Fibroblast of peridontal ligament (primary cell): ENCODE results near the gene NLRC5.
"Not testable (repeated sequence)": the region's sequence is repeated elsewhere in the genome, so short reads cannot be mapped to it uniquely, and the experiment has no call there.

Experiments used
- DNase-seq: peaks from one replicate; pipeline ENCODE4 v3.0.0-alpha.2; 2010; ENCODE audit errors: extremely low read depth

The NLRC5 gene

DNA sequence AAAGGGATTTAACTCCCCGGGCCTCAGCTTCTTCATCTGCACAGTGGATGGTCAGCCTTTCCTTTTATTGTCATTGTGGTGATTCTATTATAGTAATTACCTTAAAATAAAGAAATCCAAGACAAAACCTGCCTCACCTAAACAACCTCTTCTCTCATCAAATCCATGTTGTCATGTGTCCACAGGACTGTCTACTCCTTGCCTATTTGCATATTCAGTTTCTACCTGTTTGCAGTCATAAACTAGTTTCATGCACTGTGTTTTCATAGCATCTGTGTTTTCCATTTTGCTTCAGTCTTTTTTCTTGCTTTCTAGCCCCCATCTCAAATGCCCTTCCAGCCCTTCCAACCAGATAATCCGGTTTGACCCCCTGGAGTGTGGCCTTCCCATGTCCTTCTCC lies 58.7 kb downstream of the NLRC5 start:
- DNase-seq, result no peak

DNA sequence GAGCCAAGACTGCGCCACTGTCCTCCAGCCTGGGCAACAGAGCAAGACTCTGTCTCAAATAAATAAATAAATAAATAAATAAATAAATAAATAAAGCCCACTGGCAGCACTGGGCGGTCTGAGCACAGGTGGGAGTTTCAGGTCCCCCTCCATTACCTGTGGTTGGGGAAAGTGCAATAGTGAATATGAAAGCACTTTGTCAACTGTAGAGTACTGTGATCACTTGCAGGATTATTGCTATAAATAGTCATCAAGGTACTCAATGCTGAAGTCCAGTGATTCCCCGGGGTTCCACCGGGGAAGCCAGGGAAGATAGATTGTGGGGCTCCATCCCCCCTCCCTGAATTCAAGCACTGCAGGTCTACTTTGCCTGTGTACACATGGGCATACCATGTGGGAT lies 60.3 kb downstream of the NLRC5 start:
- DNase-seq, result no peak

DNA sequence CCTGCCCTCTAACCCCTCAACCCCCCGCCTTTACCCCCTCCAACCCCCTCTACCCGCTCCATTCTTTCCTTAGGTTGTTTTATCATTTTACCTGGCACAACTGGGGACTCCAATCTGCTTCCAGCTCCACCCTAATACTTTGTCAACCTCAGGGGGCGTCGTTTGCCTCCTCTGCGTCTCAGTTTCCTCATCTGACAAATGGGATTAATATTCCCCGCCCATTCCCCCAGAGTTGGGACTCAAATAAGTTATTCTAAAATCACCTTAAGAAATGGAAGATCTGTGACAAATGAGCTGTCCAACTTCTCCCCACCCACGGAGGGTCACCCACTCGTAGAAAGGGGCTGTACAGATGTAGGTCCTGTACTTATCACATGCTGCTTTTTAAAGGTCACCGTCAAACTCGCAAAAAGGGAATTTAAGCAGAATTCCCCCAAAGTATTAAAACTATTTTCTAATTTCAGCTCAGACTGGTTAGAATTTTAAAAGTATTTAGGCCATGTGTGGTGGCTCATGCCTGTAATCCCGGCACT lies 62.4 kb downstream of the NLRC5 start:
- no peak for DNase-seq

DNA sequence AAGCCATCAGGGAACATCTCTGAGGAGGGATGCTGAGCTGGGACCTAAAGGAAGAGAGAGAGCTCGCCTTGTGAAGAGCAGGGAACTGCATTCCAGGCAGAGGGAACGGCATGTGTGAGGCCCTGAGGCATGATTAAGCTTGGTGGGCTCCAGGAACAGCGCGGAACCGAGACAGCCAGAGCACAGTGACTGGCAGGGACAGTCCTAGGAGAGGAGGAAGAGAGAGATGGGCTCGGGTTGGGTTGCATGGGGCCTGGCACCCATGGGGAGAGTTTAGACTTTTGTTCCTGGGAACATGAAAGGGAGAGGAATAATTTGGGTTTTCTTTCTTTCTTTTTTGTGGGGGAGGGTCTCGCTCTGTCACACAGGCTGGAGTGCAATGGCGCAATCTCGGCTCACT lies 63.8 kb downstream of the NLRC5 start:
- DNase-seq, result no peak

DNA sequence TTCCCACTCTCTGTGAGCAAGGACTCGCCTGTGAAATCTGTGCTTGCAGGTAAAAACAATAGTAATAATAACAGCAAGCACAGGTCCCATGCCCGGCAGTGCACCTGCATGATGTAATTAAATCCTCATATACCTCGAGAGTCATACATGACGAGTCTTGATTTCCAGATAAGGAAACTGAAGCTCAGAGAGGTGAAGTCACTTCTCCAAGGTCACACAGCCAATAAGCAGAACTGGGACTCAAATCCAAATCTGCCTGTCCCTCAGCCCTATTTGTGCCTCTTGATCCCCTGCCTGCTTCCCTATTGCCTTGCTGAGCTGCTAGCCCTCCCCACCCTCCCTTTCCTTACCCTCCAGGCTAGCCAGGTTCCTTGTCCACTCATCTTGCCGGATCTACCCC lies 65.0 kb downstream of the NLRC5 start:
- DNase-seq, result no peak

DNA sequence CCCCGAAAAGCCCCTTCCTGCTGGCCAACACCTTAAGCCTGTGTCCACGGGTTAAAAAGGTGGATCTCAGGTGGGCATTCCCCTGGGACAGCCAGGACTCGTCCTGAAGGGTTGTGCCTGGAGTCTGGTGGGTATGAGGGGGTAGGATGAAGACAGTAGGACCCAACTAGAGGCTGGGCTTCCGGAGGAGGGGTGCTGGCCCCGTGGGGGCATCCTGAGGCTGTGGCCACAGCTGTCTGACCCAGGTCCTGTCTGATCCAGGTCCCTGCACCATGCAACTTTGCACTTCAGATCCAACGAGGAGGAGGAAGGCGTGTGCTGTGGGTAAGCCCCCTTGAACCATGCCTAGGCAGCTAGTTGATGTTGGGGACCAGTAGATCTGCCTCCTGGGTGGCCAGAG lies 65.4 kb downstream of the NLRC5 start:
- no peak for DNase-seq

DNA sequence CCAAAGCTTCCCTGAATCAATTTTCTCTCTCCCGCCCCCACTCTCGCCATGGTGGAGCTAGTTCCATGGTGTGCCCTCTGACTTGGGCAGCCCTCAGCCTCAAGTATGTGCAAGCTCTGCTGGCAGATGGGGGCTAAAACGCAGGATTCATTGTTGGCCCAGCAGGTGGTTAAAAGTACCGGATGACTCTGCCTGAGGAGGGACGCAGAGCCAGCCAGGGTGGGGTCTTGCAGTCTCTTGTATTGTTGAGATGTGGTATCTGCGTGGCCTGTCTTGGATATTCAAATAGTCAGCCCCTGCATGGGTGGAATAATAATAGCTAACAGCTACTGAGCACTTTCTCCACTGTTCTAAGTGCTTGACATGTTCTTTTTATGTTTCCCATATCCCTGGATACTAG lies 66.3 kb downstream of the NLRC5 start:
- no peak for DNase-seq

DNA sequence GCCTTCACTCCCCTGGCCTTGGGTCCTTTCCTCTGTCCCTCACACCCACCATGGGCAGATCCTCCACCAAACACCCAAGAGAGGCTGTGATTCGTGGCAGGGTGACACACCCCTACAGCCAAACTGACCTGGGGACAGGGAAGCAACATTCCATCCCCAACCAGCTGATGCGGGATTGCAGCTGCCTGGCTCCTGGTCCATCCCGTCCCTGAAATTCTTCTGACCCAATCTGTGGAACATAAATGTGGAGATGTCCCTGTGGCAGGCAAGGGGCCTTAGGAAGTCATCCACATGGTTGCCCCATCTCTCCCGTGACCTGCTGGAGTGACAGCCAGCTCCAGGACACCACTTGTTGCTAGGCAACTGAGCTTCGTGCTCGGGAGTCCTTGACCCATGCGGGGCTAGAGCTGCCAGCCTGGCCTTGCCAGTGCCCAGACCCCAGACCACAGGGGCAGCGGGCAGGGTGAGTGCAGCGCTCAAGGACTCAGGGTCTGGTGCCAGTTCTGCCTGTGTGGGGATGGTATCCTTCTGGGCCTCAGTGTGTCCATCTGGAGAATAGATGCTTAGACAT lies 69.0 kb downstream of the NLRC5 start:
- DNase-seq, result no peak

DNA sequence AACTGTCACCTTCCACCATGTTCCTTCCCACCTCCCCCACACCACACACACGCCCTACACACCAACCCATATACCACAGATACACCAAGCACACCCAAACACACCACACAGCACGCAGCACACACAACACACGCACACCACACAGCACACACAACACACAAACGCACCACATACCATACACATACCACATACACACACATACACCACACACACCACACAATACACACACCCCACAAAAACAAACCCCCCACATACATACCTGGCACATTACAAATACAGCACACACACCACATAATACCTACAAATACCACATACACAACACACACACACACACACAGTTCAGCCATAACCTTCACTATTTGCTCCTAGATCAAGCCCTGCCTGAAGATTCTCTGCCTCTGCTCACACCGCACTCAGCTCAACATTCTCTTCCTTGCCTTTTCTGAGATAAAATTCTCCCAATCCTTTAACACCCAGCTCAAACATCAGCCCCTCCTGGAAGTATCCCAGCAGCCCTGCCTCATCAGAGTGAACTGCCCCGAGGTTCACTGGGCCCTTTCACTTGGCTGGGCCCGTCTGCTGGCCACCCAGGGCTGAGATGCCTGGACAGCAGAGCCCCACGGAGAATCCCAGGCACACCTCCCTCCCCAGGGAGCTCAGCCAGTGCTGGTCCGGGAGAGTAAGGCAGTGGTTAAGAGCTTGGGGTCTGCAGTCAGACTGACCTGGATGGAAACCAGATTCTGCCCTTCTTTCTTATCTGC lies 71.1 kb downstream of the NLRC5 start:
- no peak for DNase-seq

DNA sequence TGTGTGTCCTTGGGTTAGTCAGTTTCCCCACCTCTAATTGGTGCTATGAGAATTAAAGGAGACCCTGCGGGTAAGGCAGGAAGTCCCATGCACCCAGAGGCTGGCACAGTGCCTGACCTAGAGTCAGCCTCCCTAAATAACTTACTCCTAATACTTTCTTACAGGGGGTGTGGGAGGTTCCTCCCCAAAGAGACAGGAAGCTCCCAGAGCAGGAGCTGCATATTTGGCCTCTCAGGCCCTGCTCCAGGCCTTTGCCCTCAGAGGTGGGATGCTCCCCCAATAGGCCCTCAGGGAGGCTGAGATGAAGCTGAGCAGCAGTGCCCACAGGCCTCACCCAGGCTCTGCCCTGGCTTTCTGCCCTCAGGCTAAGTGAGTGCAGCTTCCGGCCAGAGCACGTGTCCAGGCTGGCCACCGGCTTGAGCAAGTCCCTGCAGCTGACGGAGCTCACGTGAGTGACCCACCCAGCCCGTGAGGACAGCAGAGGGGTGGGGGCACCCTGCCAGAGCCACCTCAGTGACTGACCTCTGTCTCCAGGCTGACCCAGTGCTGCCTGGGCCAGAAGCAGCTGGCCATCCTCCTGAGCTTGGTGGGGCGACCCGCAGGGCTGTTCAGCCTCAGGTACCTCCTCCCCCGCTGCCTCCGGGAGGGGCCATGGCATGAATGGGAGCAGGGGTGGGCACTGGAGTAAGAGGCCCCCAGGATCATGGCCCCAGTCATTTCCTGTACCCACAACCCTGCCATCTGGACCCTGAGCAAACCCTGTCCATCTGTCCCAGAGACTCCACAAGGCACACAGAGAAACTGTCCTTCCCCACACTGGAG lies 71.9 kb downstream of the NLRC5 start:
- peak; percentile 42 for DNase-seq

DNA sequence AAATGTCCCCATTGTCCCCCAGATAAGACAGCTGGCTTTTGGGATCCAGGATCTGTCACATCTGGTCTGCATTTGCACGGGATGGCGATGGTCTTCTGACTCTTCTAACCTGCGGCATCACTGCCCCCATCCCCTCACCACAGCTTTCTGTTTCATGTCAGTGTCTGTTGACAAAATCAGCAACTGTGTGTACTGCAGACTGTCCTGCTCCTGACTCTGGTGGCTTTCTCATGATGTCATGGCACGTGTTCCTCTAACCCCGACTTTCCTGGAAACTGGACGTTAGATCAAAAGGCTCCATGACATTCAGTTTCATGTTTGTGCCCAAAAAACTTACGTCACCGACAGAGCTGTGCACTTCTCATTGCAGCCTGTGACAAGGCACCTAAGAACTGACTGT lies 73.0 kb downstream of the NLRC5 start:
- DNase-seq, result no peak

DNA sequence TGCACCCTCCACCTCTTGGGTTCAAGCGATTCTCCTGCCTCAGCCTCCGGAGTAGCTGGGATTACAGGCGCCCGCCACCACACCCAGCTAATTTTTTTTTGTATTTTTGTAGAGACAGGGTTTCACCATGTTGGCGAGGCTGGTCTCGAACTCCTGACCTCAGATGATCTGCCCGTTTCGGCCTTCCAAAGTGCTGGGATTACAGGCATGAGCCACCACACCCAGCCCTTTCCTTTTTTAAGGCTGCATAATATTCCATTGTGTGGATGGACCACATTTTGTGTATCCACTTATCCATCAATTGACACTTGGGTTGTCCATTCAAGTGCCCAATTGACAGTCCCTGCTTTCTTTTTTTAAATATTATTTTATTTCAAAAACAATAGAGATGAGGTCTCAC lies 73.8 kb downstream of the NLRC5 start:
- not testable (repeated sequence) for DNase-seq

DNA sequence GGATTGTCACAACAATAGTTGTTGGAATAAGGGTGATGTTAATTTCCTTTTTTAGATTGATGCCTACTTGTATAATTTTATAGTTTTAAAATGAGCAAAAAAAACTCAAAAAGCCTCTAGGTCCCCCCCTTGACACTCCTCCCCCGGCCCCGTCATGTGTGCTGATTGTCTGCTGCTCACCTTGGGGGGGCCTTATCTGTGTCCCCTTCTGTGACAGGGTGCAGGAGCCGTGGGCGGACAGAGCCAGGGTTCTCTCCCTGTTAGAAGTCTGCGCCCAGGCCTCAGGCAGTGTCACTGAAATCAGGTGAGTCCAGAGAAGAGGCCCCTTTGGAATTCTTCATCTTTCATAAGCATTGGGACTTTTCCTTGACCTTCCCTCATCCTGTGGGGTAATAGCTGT lies 75.6 kb downstream of the NLRC5 start:
- no peak for DNase-seq

DNA sequence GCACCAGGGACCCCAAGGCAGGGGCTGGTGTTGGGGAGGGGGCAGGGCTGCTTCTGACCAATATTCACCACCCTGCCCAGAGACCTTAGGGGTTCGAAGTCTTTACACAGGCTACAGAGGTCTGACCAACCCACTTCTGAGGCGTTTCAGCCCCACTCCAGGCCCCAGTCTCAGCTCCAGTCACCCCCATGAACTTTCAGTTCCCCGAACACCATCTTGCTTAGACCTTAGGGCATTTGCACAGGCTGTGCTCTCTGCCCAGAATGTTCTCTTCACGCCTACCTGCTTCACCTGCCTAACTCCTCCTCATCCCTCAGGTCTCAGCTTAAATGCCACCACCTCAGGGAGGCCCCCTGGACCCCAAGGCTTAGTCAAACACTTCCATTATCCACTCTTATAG lies 77.3 kb downstream of the NLRC5 start:
- DNase-seq, result no peak

DNA sequence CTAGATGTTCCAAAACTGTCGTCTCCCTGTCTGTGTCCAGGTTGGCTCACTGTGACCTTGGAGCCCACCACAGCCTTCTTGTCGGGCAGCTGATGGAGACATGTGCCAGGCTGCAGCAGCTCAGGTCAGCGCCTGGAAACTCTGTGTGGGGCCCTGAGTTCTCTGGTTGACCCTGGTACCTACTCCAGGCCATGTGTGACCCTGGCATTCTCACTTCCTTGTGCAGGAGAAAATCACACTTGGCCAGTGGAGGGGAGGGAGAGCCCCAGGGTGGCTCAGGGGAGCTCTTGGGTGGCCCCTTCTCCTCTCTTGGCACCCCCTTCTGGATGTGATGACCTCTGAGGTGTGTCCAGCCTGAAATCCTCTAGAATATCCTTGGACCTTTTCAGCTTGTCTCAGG lies 78.0 kb downstream of the NLRC5 start:
- no peak for DNase-seq

DNA sequence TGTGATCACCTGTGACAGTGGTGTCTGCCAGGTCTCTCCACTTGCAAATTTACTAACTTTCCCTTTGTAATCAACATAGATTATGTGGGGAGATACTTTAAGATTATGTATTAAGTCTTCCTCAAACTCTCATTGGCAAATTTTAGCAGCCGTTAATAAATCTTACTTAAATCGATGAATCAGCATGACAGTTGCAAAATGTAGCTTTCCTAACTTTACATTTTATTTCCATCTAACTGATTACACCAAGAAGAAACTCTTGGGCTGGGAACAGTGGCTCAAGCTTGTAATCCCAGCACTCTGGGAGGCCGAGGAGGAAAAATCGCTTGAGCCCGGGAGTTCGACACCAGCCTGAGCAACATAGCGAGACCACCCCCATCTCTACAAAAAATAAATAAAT lies 79.7 kb downstream of the NLRC5 start:
- no peak for DNase-seq

DNA sequence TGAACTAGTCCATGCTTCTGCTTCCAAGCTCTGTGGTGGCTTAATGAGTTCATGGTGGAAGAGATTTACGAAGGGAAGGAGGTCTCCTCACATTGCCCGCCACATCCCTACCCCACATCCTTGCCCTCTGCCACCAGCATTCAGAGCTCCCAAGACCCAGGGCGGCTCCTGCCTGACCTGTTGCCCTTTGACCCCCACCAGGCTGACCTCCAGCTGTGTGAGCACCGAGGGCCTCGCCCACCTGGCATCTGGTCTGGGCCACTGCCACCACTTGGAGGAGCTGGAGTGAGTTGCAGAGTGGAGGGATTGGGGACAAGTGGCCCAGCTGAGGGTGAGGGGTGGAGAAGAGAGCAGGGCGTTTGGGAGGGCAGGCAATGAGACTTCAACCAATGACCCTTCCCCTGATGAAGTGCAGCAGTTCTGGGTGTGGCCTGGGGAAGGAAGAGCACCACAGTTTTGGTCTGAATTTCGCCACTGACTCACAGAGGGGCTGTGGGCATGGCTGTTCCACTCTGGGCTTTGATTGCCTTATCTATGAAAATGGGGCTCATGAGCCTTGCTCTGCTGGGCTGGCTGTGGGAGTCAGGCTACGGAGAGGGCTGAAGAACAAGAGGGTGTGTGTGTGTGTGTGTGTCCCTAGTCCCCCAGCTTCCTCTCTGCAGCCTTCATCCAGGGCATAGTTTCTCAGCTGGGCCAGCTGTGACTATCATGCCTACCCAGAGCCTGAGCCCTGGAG lies 80.4 kb downstream of the NLRC5 start:
- DNase-seq, result no peak

DNA sequence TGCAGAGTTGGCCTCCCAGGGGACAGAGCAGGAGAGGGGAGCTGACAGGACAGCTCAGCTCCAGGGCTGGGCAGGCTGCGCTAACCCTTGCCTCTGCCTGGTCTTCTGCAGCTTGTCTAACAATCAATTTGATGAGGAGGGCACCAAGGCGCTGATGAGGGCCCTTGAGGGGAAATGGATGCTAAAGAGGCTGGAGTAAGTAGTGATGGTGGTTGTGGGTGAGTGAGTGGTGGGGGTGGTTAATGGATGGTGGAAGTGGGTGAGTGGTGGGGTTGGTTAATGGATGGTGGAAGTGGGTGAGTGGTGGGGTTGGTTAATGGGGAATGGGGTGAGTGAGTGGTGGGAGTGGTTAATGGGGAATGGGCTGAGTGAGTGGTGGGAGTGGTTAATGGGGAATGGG lies 81.1 kb downstream of the NLRC5 start:
- no peak for DNase-seq

DNA sequence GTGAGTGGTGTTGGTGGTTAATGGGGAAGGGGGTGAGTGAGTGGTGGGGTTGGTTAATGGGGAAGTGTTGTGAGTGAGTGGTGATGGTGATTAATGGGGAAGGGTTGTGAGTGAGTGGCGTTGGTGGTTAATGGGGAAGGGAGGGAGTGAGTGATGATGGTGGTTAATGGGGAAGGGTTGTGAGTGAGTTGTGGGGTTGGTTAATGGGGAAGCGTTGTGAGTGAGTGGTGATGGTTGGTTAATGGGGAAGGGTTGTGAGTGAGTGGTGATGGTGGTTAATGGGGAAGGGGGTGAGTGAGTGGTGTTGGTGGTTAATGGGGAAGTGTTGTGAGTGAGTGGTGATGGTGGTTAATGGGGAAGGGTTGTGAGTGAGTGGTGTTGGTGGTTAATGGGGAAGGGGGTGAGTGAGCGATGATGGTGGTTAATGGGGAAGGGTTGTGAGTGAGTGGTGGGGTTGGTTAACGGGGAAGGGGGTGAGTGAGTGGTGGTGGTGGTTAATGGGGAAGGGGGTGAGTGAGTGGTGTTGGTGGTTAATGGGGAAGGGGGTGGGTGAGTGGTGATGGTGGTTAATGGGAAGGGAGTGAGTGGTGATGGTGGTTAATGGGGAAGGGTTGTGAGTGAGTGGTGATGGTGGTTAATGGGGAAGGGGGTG lies 81.8 kb downstream of the NLRC5 start:
- not testable (repeated sequence) for DNase-seq

DNA sequence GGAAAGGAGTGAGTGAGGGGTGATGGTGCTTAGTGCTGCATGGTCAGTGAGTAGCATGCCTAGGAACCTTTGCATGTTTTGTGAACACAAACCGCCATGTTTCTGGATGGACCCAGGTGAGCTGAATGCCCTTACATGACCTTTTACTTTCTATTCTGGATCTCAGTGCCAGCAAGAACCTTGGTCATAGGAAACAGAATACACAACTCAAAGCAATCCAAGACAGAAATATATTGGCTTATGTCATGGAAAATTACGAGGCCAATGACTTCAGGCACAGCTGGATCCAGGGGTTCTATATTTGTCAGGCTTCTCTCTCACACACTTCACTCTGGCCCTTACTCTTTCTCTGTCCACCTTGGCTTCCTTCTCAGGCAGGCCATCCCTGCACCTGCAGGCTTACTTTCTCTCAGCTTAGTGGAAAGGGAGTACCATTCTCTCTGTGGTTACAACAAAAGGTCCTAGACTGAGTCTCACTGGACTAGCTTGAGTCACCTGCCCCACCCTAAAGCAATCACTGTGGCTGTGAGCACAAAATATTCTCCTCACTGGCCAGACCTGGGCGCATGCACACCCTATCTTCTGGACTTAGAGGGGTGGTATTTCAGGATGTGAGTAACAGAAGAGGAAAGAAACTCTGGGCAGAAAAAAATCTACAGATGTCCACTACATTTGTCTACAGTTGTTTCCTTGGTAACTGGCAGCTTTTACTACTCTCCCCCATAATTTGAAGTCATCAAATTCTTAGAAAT lies 82.7 kb downstream of the NLRC5 start:
- DNase-seq, result peak; percentile 53
